Stomach (tissue), 4 donors: ENCODE results near the gene LMCD1.
A peak's percentile ranks its signal among the peaks of the same experiment; 100 is the strongest.

Experiments
- CTCF ChIP-seq, 7 experiments: fragments of 450-650 bp in 4 of 7; fragments of 200-600 bp in 3 of 7; sonication (generic) in 3 of 7; IDR thresholded peaks; one replicate each; pipeline ENCODE4 v1.5.1; 2016 to 2019; ENCODE audit warnings: antibody characterized with exemption in 7 of 7, control low read depth in 2 of 7, mild to moderate bottlenecking in 1 of 7
- POLR2AphosphoS5 ChIP-seq, 3 donors: sonication (generic); formaldehyde crosslinking; IDR thresholded peaks; one replicate each; pipeline ENCODE4 v1.6.1; 2016; ENCODE audit warnings: antibody characterized with exemption in 3 of 3

GRCh38 chr3:8557298-8557697 lies 55.7 kb downstream of the LMCD1 start:
- TF ChIP-seq POLR2AphosphoS5 (IDR thresholded peaks at IDR 0.05) = peak in 1 of 3 donors; percentile 13
- TF ChIP-seq CTCF (IDR thresholded peaks at IDR 0.05) = no peak
